ENCODE results near the gene CSDE1. TPM values are rescaled to one million over a fixed set of nuclear protein-coding genes. Genes with fewer than 3 reads are reported as not detected.
"Not testable (repeated sequence)": the region's sequence is repeated elsewhere in the genome, so short reads cannot be mapped to it uniquely, and the experiment has no call there.

The CSDE1 gene
- total RNA-seq (100 to 1,000 TPM; 481 to 513 TPM), polyA plus RNA-seq (357 TPM)

- ChIA-PET CTCF (interaction anchor here (0.9 to 1.5 kb wide), 2 partner anchors 23 to 36 kb away, joined by 5 read pairs; partner anchors contain the start of gene SIKE1), POLR2A (interaction anchor here (1.0 to 2.2 kb wide), 5 partner anchors 23 to 247 kb away, joined by 3 to 15 read pairs (median 6); partner anchors contain the start of genes BCAS2, DENND2C, NRAS and SIKE1)
- peak; percentile 93 to 98 (median 96) for DNase-seq
- peak within 1 kb of the TSS; percentile 92 for H3K4me3 ChIP-seq (ENCODE audit: low read length)
- Mint-ChIP-seq H3K27me3 (no peaks in the 10 kb centered on the region), H3K36me3 (peaks cover 0 to 23% (median 2%) of the 10 kb centered on the region in 3 donors), H3K4me3 (peak within 1 kb of the TSS; percentile 99 to 100 (median 100)), H3K4me1 (peaks cover 52 to 63% (median 59%) of the 10 kb centered on the region in 3 donors), H3K9me3 (peaks cover 0 to 3% (median 0%) of the 10 kb centered on the region in 5 donors), H3K27ac (peak within 1 kb of the TSS; percentile 98 to 100 (median 100))
- H3K27ac ChIP-seq (ENCODE audit: low read depth, low read length) = peak within 1 kb of the TSS; percentile 99
- H3K4me1 ChIP-seq (ENCODE audit: insufficient read depth, low read length) = peaks cover 45% of the 10 kb centered on the region
- no peaks in the 10 kb centered on the region for H3K27me3 ChIP-seq (ENCODE audit: insufficient read depth, low read length, poor library complexity, severe bottlenecking)
- no peaks in the 10 kb centered on the region for H3K9me3 ChIP-seq (ENCODE audit: low read length)
- H3K36me3 ChIP-seq (ENCODE audit: insufficient read depth, low read length) = no peaks in the 10 kb centered on the region
Observed at GRCh38 chr1:114757455-114758255, at the start of gene CSDE1. TSS of gene CSDE1 (minus strand) at chr1:114757984. CDS start at chr1:114739890, 18,094 bp downstream.

GRCh38 chr1:114804449-114804848 lies 46.7 kb upstream of the CSDE1 start:
- POLR2A ChIA-PET; DNase-seq; CTCF ChIA-PET; H3K9me3 Mint-ChIP-seq; H3K4me3 ChIP-seq (ENCODE audit: low read length); H3K4me1 ChIP-seq (ENCODE audit: insufficient read depth, low read length); H3K4me3 Mint-ChIP-seq; H3K9me3 ChIP-seq (ENCODE audit: low read length); H3K36me3 Mint-ChIP-seq; H3K27ac ChIP-seq (ENCODE audit: low read depth, low read length); H3K27me3 ChIP-seq (ENCODE audit: insufficient read depth, low read length, poor library complexity, severe bottlenecking); H3K27ac Mint-ChIP-seq; H3K36me3 ChIP-seq (ENCODE audit: insufficient read depth, low read length); H3K4me1 Mint-ChIP-seq: not testable (repeated sequence)
- H3K27me3 Mint-ChIP-seq = peaks cover 34 to 38% of the 10 kb centered on the region in 2 donors

GRCh38 chr1:114803001-114803400 lies 45.2 kb upstream of the CSDE1 start:
- no peaks in the 10 kb centered on the region for H3K27me3 ChIP-seq (ENCODE audit: insufficient read depth, low read length, poor library complexity, severe bottlenecking)
- peaks cover 31 to 36% of the 10 kb centered on the region in 2 donors for H3K27me3 Mint-ChIP-seq
- no peak overlapping the region for H3K27ac Mint-ChIP-seq
- no peak overlapping the region for H3K27ac ChIP-seq (ENCODE audit: low read depth, low read length)
- no peaks in the 10 kb centered on the region for H3K36me3 Mint-ChIP-seq
- ChIA-PET POLR2A (no interaction called here), CTCF (no interaction called here)
- H3K9me3 ChIP-seq (ENCODE audit: low read length) = no peaks in the 10 kb centered on the region
- no peaks in the 10 kb centered on the region for H3K36me3 ChIP-seq (ENCODE audit: insufficient read depth, low read length)
- no peaks in the 10 kb centered on the region for H3K4me1 ChIP-seq (ENCODE audit: insufficient read depth, low read length)
- H3K4me1 Mint-ChIP-seq = no peaks in the 10 kb centered on the region
- no peak overlapping the region for H3K4me3 Mint-ChIP-seq
- H3K4me3 ChIP-seq (ENCODE audit: low read length) = no peak overlapping the region
- peaks cover 0 to 2% (median 0%) of the 10 kb centered on the region in 5 donors for H3K9me3 Mint-ChIP-seq
- no peak for DNase-seq

GRCh38 chr1:114794038-114794437 lies 36.3 kb upstream of the CSDE1 start:
- Histone ChIP-seq H3K27ac (ENCODE audit: low read depth, low read length) (no peak overlapping the region), H3K27me3 (ENCODE audit: insufficient read depth, low read length, poor library complexity, severe bottlenecking) (no peaks in the 10 kb centered on the region), H3K4me1 (ENCODE audit: insufficient read depth, low read length) (no peaks in the 10 kb centered on the region), H3K9me3 (ENCODE audit: low read length) (no peaks in the 10 kb centered on the region), H3K4me3 (ENCODE audit: low read length) (no peak overlapping the region), H3K36me3 (ENCODE audit: insufficient read depth, low read length) (no peaks in the 10 kb centered on the region)
- Mint-ChIP-seq H3K4me1 (no peaks in the 10 kb centered on the region), H3K4me3 (no peak overlapping the region), H3K27me3 (peaks cover 12 to 44% of the 10 kb centered on the region in 2 donors), H3K27ac (no peak overlapping the region), H3K9me3 (no peaks in the 10 kb centered on the region), H3K36me3 (peaks cover 0 to 4% (median 0%) of the 10 kb centered on the region in 3 donors)
- POLR2A ChIA-PET = no interaction called here
- DNase-seq = no peak
- CTCF ChIA-PET = no interaction called here

- H3K27me3 Mint-ChIP-seq = peaks cover 27 to 53% of the 10 kb centered on the region in 2 donors
- H3K27ac ChIP-seq (ENCODE audit: low read depth, low read length); H3K27ac Mint-ChIP-seq; H3K4me3 ChIP-seq (ENCODE audit: low read length); POLR2A ChIA-PET; H3K9me3 ChIP-seq (ENCODE audit: low read length); H3K4me3 Mint-ChIP-seq; H3K27me3 ChIP-seq (ENCODE audit: insufficient read depth, low read length, poor library complexity, severe bottlenecking); H3K4me1 ChIP-seq (ENCODE audit: insufficient read depth, low read length); H3K36me3 ChIP-seq (ENCODE audit: insufficient read depth, low read length); DNase-seq; CTCF ChIA-PET; H3K4me1 Mint-ChIP-seq: not testable (repeated sequence)
- H3K36me3 Mint-ChIP-seq = peaks cover 0 to 23% (median 4%) of the 10 kb centered on the region in 3 donors
- H3K9me3 Mint-ChIP-seq = peaks cover 7 to 21% (median 19%) of the 10 kb centered on the region in 5 donors
Observed at GRCh38 chr1:114790581-114790980, 32.8 kb upstream of the CSDE1 start.

GRCh38 chr1:114786440-114786839 lies 28.7 kb upstream of the CSDE1 start:
- H3K4me1 ChIP-seq (ENCODE audit: insufficient read depth, low read length); H3K9me3 ChIP-seq (ENCODE audit: low read length); H3K36me3 ChIP-seq (ENCODE audit: insufficient read depth, low read length); H3K4me1 Mint-ChIP-seq; CTCF ChIA-PET; H3K4me3 ChIP-seq (ENCODE audit: low read length); POLR2A ChIA-PET; H3K27me3 ChIP-seq (ENCODE audit: insufficient read depth, low read length, poor library complexity, severe bottlenecking); DNase-seq; H3K27ac ChIP-seq (ENCODE audit: low read depth, low read length): not testable (repeated sequence)
- peaks cover 21 to 29% of the 10 kb centered on the region in 2 donors for H3K27me3 Mint-ChIP-seq
- peaks cover 7 to 23% (median 21%) of the 10 kb centered on the region in 5 donors for H3K9me3 Mint-ChIP-seq
- peak overlapping the region in 1 of 7 donors; percentile 36 for H3K4me3 Mint-ChIP-seq
- H3K27ac Mint-ChIP-seq = peak overlapping the region in 1 of 8 donors; percentile 46
- peaks cover 0 to 23% (median 4%) of the 10 kb centered on the region in 3 donors for H3K36me3 Mint-ChIP-seq

- Mint-ChIP-seq H3K27me3 (peaks cover 9 to 17% of the 10 kb centered on the region in 2 donors), H3K36me3 (peaks cover 7 to 28% (median 18%) of the 10 kb centered on the region in 3 donors), H3K9me3 (peaks cover 5 to 21% (median 18%) of the 10 kb centered on the region in 5 donors), H3K4me3 (peak overlapping the region in 2 of 7 donors; percentile 42 to 70), H3K4me1 (peaks cover 27 to 38% (median 38%) of the 10 kb centered on the region in 3 donors), H3K27ac (peak overlapping the region in 1 of 8 donors; percentile 96)
- peaks cover 11% of the 10 kb centered on the region for H3K4me1 ChIP-seq (ENCODE audit: insufficient read depth, low read length)
- ChIA-PET CTCF (no interaction called here), POLR2A (no interaction called here)
- no peak overlapping the region for H3K4me3 ChIP-seq (ENCODE audit: low read length)
- no peak overlapping the region for H3K27ac ChIP-seq (ENCODE audit: low read depth, low read length)
- H3K36me3 ChIP-seq (ENCODE audit: insufficient read depth, low read length) = peaks cover 11% of the 10 kb centered on the region
- H3K27me3 ChIP-seq (ENCODE audit: insufficient read depth, low read length, poor library complexity, severe bottlenecking) = no peaks in the 10 kb centered on the region
- H3K9me3 ChIP-seq (ENCODE audit: low read length) = no peaks in the 10 kb centered on the region
- no peak for DNase-seq
Observed at GRCh38 chr1:114782476-114782875, 24.7 kb upstream of the CSDE1 start.

All from CD8-positive, alpha-beta memory T cell (primary cell).